ENCODE data around the gene RAB10. TPM values are rescaled to one million over a fixed set of nuclear protein-coding genes. Genes with fewer than 3 reads are reported as not detected.

RAB10 gene
- total and polyA plus RNA-seq, 2 of the 13 experiments (the other 11 are each of a cell fraction or from before 2014, with no cell fraction given): 48.2 to 120 TPM

GRCh38 chr2:26178746-26179436, 145.0 kb downstream of the RAB10 start (continued):
- TF ChIP-seq EEA1 (CRISPR knock-in tag; IDR thresholded peaks at IDR 0.05; ENCODE audit: borderline replicate concordance): no peak
- no peak for TF ChIP-seq TARDBP (CRISPR knock-in tag; IDR thresholded peaks at IDR 0.05)
- no peak for TF ChIP-seq ZNF710 (CRISPR knock-in tag; IDR thresholded peaks at IDR 0.05; ENCODE audit: borderline replicate concordance)
- no peak for TF ChIP-seq AGO1 (IDR thresholded peaks at IDR 0.05; ENCODE audit: low read depth, low read length, poor library complexity, severe bottlenecking)
- no peak for TF ChIP-seq CHCHD3 (CRISPR knock-in tag; IDR thresholded peaks at IDR 0.05)
- TF ChIP-seq ZFAT (CRISPR knock-in tag; conservative IDR thresholded peaks at IDR 0.05): no peak
- no peak for TF ChIP-seq BRD4 (CRISPR knock-in tag; IDR thresholded peaks at IDR 0.05)
- no peak for TF ChIP-seq ZNF607 (CRISPR knock-in tag; IDR thresholded peaks at IDR 0.05; ENCODE audit: borderline replicate concordance)
- TF ChIP-seq ZNF614 (CRISPR knock-in tag; IDR thresholded peaks at IDR 0.05; ENCODE audit: borderline replicate concordance): no peak
- peak; percentile 36 for TF ChIP-seq CTCF (CRISPR knock-in tag; IDR thresholded peaks at IDR 0.05)
- TF ChIP-seq HNF1B (CRISPR knock-in tag; IDR thresholded peaks at IDR 0.05): no peak
- TF ChIP-seq GABPB1 (CRISPR knock-in tag; IDR thresholded peaks at IDR 0.05): peak; percentile 37; the same call in 1 of the 2 replicates
- no peak for TF ChIP-seq TBX3 (IDR thresholded peaks at IDR 0.05; ENCODE audit: borderline replicate concordance)
- TF ChIP-seq PRDM4 (CRISPR knock-in tag; IDR thresholded peaks at IDR 0.05; ENCODE audit: borderline replicate concordance): no peak
- TF ChIP-seq PHB2 (IDR thresholded peaks at IDR 0.05; ENCODE audit: partially characterized antibody): no peak
- TF ChIP-seq ZNF451 (CRISPR knock-in tag; IDR thresholded peaks at IDR 0.05): no peak
- TF ChIP-seq ZBTB49 (CRISPR knock-in tag; IDR thresholded peaks at IDR 0.05; ENCODE audit: borderline replicate concordance): no peak
- TF ChIP-seq SNRNP70 (IDR thresholded peaks at IDR 0.05; ENCODE audit: low read depth, low read length): no peak

Measured in HepG2 (cell line).